Mucosa of stomach (tissue), 1 donor: Measurements from ENCODE around the gene BICRA.
"Not testable (repeated sequence)": the region's sequence is repeated elsewhere in the genome, so short reads cannot be mapped to it uniquely, and the experiment has no call there.

Source experiments
- H3K27me3 ChIP-seq: one replicate; pipeline ENCODE4 v1.7.0; 2013; ENCODE audit warnings: mild to moderate bottlenecking, low read length; ENCODE audit not compliant: control insufficient read depth, insufficient read depth
- H3K36me3 ChIP-seq: one replicate; pipeline ENCODE4 v1.7.0; 2013; ENCODE audit warnings: low read length; ENCODE audit not compliant: control insufficient read depth, insufficient read depth
- H3K4me1 ChIP-seq: one replicate; pipeline ENCODE4 v1.7.0; 2013; ENCODE audit warnings: mild to moderate bottlenecking, low read length; ENCODE audit not compliant: control insufficient read depth, insufficient read depth
- H3K4me3 ChIP-seq: one replicate; pipeline ENCODE4 v1.7.0; 2013; ENCODE audit warnings: low read length
- H3K9ac ChIP-seq: one replicate; pipeline ENCODE4 v1.7.0; 2013; ENCODE audit warnings: mild to moderate bottlenecking, low read length, moderate library complexity
- H3K9me3 ChIP-seq: one replicate; pipeline ENCODE4 v1.7.0; 2013; ENCODE audit warnings: mild to moderate bottlenecking, low read length, moderate library complexity; ENCODE audit not compliant: control insufficient read depth
- donor health status: Pancreatic carcinoma.

Gene BICRA

GRCh38 chr19:47720669-47721422, 111.9 kb downstream of the BICRA start:
- Histone ChIP-seq H3K4me3 (no peak overlapping the region), H3K27me3 (no peaks in the 10 kb centered on the region), H3K9ac (no peak overlapping the region), H3K9me3 (no peaks in the 10 kb centered on the region), H3K4me1 (peaks cover 13% of the 10 kb centered on the region), H3K36me3 (no peaks in the 10 kb centered on the region)

GRCh38 chr19:47723581-47723940, 114.6 kb downstream of the BICRA start:
- Histone ChIP-seq H3K9me3 (no peaks in the 10 kb centered on the region), H3K4me3 (no peak overlapping the region), H3K36me3 (no peaks in the 10 kb centered on the region), H3K27me3 (no peaks in the 10 kb centered on the region), H3K9ac (no peak overlapping the region), H3K4me1 (peaks cover 15% of the 10 kb centered on the region)

- Histone ChIP-seq H3K9ac (no peak overlapping the region), H3K4me3 (no peak overlapping the region), H3K36me3 (no peaks in the 10 kb centered on the region), H3K9me3 (no peaks in the 10 kb centered on the region), H3K4me1 (peaks cover 36% of the 10 kb centered on the region), H3K27me3 (no peaks in the 10 kb centered on the region)
These were observed 116.9 kb downstream of the BICRA start for GRCh38 chr19:47725759-47726401.

GRCh38 chr19:47726467-47726866, 117.5 kb downstream of the BICRA start:
- peaks cover 36% of the 10 kb centered on the region for H3K4me1 ChIP-seq

DNA sequence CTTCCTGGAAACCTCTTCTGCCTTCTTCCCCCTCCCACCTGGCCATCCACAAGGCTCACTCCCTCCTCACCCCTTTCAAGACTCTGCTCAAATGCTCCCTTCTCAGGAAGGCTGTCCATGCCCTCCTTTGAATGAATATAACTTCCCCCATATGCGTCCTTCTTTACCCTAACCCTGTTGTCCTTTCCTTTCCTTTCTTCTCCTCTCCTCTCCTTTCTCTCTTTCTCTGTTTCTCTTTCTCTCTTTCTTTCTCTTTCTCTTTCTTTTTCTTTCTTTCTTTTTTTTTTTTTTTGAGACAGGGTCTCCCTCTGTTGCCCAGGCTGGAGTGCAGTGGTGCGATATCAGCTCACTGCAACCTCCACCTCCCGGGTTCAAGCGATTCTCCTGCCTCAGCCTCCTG, 119.4 kb downstream of the BICRA start:
- not testable (repeated sequence) for H3K4me3 ChIP-seq, H3K9ac ChIP-seq, H3K9me3 ChIP-seq, H3K27me3 ChIP-seq, H3K36me3 ChIP-seq
- H3K4me1 ChIP-seq = peaks cover 28% of the 10 kb centered on the region

More at GRCh38 chr19:47726467-47726866, 117.5 kb downstream of the BICRA start:
- H3K4me3 ChIP-seq = no peak overlapping the region
- H3K36me3 ChIP-seq = no peaks in the 10 kb centered on the region
- no peak overlapping the region for H3K9ac ChIP-seq
- H3K9me3 ChIP-seq = no peaks in the 10 kb centered on the region
- H3K27me3 ChIP-seq = no peaks in the 10 kb centered on the region

DNA sequence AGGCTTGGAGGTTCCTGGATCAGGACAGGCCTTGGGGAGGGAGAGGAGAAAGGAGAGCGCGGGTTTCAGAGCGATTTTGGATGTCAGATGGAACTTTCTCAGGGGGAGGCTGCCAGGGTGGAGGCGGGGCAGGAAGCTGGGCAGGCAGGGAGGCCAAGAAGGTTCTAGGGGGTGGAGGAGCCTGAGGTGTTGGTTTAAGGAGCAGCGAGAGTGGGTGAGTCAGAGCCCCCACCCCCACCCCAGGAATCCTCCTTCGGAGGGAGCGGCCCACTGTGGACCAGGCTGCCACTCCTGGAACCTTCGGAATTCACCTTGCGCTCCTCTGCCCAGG, 120.5 kb downstream of the BICRA start:
- Histone ChIP-seq H3K4me3 (peak overlapping the region; percentile 19), H3K4me1 (peaks cover 27% of the 10 kb centered on the region), H3K27me3 (no peaks in the 10 kb centered on the region), H3K9ac (peak overlapping the region; percentile 60), H3K9me3 (no peaks in the 10 kb centered on the region), H3K36me3 (no peaks in the 10 kb centered on the region)

GRCh38 chr19:47729799-47730520, 121.0 kb downstream of the BICRA start:
- no peaks in the 10 kb centered on the region for H3K36me3 ChIP-seq
- peak overlapping the region; percentile 60 for H3K9ac ChIP-seq
- H3K4me3 ChIP-seq = peak overlapping the region; percentile 19
- peaks cover 27% of the 10 kb centered on the region for H3K4me1 ChIP-seq
- no peaks in the 10 kb centered on the region for H3K9me3 ChIP-seq
- H3K27me3 ChIP-seq = no peaks in the 10 kb centered on the region

DNA sequence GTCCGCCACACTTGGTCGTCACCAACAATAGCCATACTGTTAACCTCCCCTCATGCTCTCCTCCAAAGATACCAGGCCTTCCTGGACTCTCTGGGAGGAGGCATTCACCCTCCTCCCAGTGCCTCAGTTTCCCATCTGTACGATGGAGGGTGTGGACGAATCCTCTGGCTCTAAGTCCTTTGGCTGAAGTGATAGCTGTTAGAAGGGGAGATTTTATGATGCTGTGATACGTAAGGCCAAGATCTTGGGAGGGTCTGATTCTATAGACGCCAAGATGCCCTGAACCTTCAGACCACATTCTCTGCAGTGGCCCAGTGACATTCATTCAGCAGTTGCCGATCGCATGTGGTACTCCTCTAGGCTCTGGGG, 121.6 kb downstream of the BICRA start:
- H3K27me3 ChIP-seq = no peaks in the 10 kb centered on the region
- no peaks in the 10 kb centered on the region for H3K36me3 ChIP-seq
- no peaks in the 10 kb centered on the region for H3K9me3 ChIP-seq
- no peak overlapping the region for H3K9ac ChIP-seq
- no peak overlapping the region for H3K4me3 ChIP-seq
- H3K4me1 ChIP-seq = peaks cover 27% of the 10 kb centered on the region

DNA sequence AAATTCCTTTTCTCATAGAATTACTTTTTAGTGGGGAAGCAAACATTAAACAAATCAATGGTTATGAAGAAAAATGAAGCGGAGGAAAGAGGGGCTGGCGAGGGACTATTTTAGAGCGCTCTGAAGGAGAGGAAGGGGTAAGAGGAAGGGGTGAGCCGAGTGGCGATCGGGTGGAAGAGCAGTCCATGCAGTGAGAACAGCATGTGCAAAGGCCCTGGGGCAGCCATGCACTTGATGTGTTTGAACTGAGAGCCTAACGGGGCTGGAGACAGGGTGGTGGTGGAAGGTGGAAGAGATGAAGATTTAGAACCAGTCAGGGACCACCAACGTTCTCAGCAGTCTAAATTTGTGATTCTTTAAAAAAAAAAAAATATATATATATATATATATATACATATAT, 122.0 kb downstream of the BICRA start:
- Histone ChIP-seq H3K9me3 (no peaks in the 10 kb centered on the region), H3K9ac (no peak overlapping the region), H3K4me3 (no peak overlapping the region), H3K27me3 (no peaks in the 10 kb centered on the region), H3K36me3 (no peaks in the 10 kb centered on the region), H3K4me1 (peaks cover 27% of the 10 kb centered on the region)

DNA sequence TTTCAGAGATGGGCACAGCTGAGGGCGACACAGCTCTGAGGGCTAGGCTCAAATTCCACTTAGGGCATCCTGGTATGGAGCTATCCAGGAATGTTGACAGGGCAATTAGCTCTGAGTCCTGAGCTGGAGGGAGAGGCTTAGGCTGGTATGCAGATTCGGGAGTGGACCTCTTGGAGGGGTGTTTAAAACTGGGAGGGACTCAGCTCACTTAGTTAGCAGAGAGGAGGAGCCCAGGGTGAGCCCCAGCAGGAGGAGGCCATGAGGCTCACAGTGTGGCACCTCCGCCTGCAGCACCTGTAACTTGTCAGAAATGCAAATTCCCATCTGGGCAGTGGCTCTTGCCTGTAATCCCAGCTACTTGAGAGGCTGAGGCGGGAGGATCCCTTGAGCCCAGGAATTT, 126.2 kb downstream of the BICRA start:
- H3K4me3 ChIP-seq = no peak overlapping the region
- no peaks in the 10 kb centered on the region for H3K27me3 ChIP-seq
- H3K9ac ChIP-seq = no peak overlapping the region
- H3K9me3 ChIP-seq = no peaks in the 10 kb centered on the region
- peaks cover 5% of the 10 kb centered on the region for H3K4me1 ChIP-seq
- H3K36me3 ChIP-seq = no peaks in the 10 kb centered on the region

GRCh38 chr19:47740866-47741519, 132.1 kb downstream of the BICRA start:
- Histone ChIP-seq H3K27me3 (no peaks in the 10 kb centered on the region), H3K9ac (no peak overlapping the region), H3K36me3 (no peaks in the 10 kb centered on the region), H3K9me3 (no peaks in the 10 kb centered on the region), H3K4me3 (no peak overlapping the region), H3K4me1 (peaks cover 22% of the 10 kb centered on the region)

- Histone ChIP-seq H3K4me1 (peaks cover 25% of the 10 kb centered on the region), H3K36me3 (no peaks in the 10 kb centered on the region), H3K27me3 (no peaks in the 10 kb centered on the region), H3K9ac (no peak overlapping the region), H3K9me3 (no peaks in the 10 kb centered on the region), H3K4me3 (no peak overlapping the region)
These were observed 132.7 kb downstream of the BICRA start for GRCh38 chr19:47741544-47742140.
